H9 (cell line): ENCODE results near the gene TEX38. TPM values are rescaled to one million over a fixed set of nuclear protein-coding genes. Genes with fewer than 3 reads are reported as not detected.

ENCODE experiments used
- DNase-seq: peaks from one replicate; pipeline ENCODE4 v3.0.0-alpha.2; 2017
- H2AFZ ChIP-seq: one replicate; pipeline ENCODE4 v1.6.1; 2013; ENCODE audit warnings: mild to moderate bottlenecking, low read length, control low read depth, moderate library complexity
- H2AK5ac ChIP-seq: 2 replicates; pipeline ENCODE4 v1.6.1; 2013; ENCODE audit warnings: low read length, control low read depth, mixed read lengths; ENCODE audit not compliant: insufficient read length
- H2BK120ac ChIP-seq: one replicate; pipeline ENCODE4 v1.6.1; 2013; ENCODE audit warnings: low read depth, mild to moderate bottlenecking, low read length, control low read depth, inconsistent platforms; ENCODE audit not compliant: poor library complexity, severe bottlenecking
- H2BK12ac ChIP-seq: 2 replicates; pipeline ENCODE4 v1.6.1; 2013; ENCODE audit warnings: low read length, control low read depth, mixed read lengths, low read depth; ENCODE audit not compliant: insufficient read length
- H2BK15ac ChIP-seq: 2 replicates; pipeline ENCODE4 v1.6.1; 2013; ENCODE audit warnings: low read depth, low read length, control low read depth
- H2BK20ac ChIP-seq: one replicate; pipeline ENCODE4 v1.6.1; 2013; ENCODE audit warnings: low read depth, mild to moderate bottlenecking, low read length, control low read depth, inconsistent platforms; ENCODE audit not compliant: poor library complexity, severe bottlenecking
- H2BK5ac ChIP-seq: 2 replicates; pipeline ENCODE4 v1.6.1; 2013; ENCODE audit warnings: low read length, control low read depth, mixed read lengths; ENCODE audit not compliant: insufficient read length
- H3K14ac ChIP-seq: 2 replicates; pipeline ENCODE4 v1.6.1; 2013; ENCODE audit warnings: low read length, control low read depth; ENCODE audit not compliant: insufficient read depth
- H3K18ac ChIP-seq: 2 replicates; pipeline ENCODE4 v1.6.1; 2013; ENCODE audit warnings: low read depth, mild to moderate bottlenecking, mixed read lengths, low read length, control low read depth; ENCODE audit not compliant: insufficient read length
- H3K23ac ChIP-seq: 2 replicates; pipeline ENCODE4 v1.6.1; 2013; ENCODE audit warnings: low read length, control low read depth, mixed read lengths, low read depth; ENCODE audit not compliant: insufficient read length
- H3K23me2 ChIP-seq: 2 replicates; pipeline ENCODE4 v1.6.1; 2013; ENCODE audit warnings: low read depth, mild to moderate bottlenecking, mixed read lengths, low read length, control low read depth; ENCODE audit not compliant: insufficient read length, poor library complexity, severe bottlenecking
- H3K27ac ChIP-seq: 2 replicates; pipeline ENCODE4 v1.5.1; 2013; ENCODE audit warnings: low read length, control low read depth, mixed read lengths, low read depth; ENCODE audit not compliant: insufficient read length
- H3K27me3 ChIP-seq: 2 replicates; pipeline ENCODE4 v1.6.1; 2013; ENCODE audit warnings: low read length, control low read depth, inconsistent platforms; ENCODE audit not compliant: insufficient read depth
- H3K4ac ChIP-seq: 2 replicates; pipeline ENCODE4 v1.6.1; 2013; ENCODE audit warnings: low read depth, mild to moderate bottlenecking, control low read depth, inconsistent platforms, low read length, moderate library complexity
- H3K4me1 ChIP-seq: 2 replicates; pipeline ENCODE4 v1.6.1; 2013; ENCODE audit warnings: low read length, control low read depth, inconsistent platforms; ENCODE audit not compliant: insufficient read depth
- H3K4me2 ChIP-seq: 2 replicates; pipeline ENCODE4 v1.6.1; 2013; ENCODE audit warnings: low read length, control low read depth, mixed read lengths; ENCODE audit not compliant: insufficient read length, insufficient read depth
- H3K56ac ChIP-seq: 2 replicates; pipeline ENCODE4 v1.6.1; 2013; ENCODE audit warnings: low read depth, mild to moderate bottlenecking, mixed read lengths, low read length, control low read depth; ENCODE audit not compliant: insufficient read length
- H3K79me1 ChIP-seq: 2 replicates; pipeline ENCODE4 v1.6.1; 2013; ENCODE audit warnings: low read depth, mild to moderate bottlenecking, moderate library complexity, low read length, control low read depth, inconsistent platforms; ENCODE audit not compliant: insufficient read depth, poor library complexity, severe bottlenecking
- H3K79me2 ChIP-seq: 2 replicates; pipeline ENCODE4 v1.6.1; 2013; ENCODE audit warnings: low read length, control low read depth, inconsistent platforms; ENCODE audit not compliant: insufficient read depth
- H3K9ac ChIP-seq: 2 replicates; pipeline ENCODE4 v1.6.1; 2013; ENCODE audit warnings: low read length, control low read depth, mixed read lengths; ENCODE audit not compliant: insufficient read length; ENCODE audit errors: extremely low read depth
- H3K9me3 ChIP-seq: one replicate; pipeline ENCODE4 v1.6.1; 2013; ENCODE audit warnings: low read depth, low read length, inconsistent platforms; ENCODE audit not compliant: control insufficient read depth
- H3T11ph ChIP-seq: one replicate; pipeline ENCODE4 v1.6.1; 2013; ENCODE audit warnings: mild to moderate bottlenecking, low read length, control low read depth, inconsistent platforms
- H4K20me1 ChIP-seq: one replicate; pipeline ENCODE4 v1.6.1; 2013; ENCODE audit not compliant: control insufficient read depth, insufficient read length, insufficient read depth
- H4K5ac ChIP-seq: 2 replicates; pipeline ENCODE4 v1.6.1; 2013; ENCODE audit warnings: low read depth, mild to moderate bottlenecking, mixed read lengths, low read length, control low read depth; ENCODE audit not compliant: insufficient read length
- H4K8ac ChIP-seq: replicated peaks from 2 replicates; pipeline ENCODE4 v1.6.1; 2013; ENCODE audit warnings: low read length, control low read depth, mixed read lengths, low read depth; ENCODE audit not compliant: insufficient read length
- H4K91ac ChIP-seq: 2 replicates; pipeline ENCODE4 v1.6.1; 2013; ENCODE audit warnings: low read depth, mild to moderate bottlenecking, moderate library complexity, mixed read lengths, low read length, control low read depth; ENCODE audit not compliant: insufficient read length
- H3K27ac Mint-ChIP-seq, 3 experiments: 2 replicates in 2 of 3; 3 replicates in 1 of 3; pipeline ENCODE4 v1.8.0; 2020 to 2021; ENCODE audit warnings: mixed read lengths in 3 of 3, mild to moderate bottlenecking in 1 of 3, moderate library complexity in 1 of 3
- H3K27me3 Mint-ChIP-seq: 2 replicates; pipeline ENCODE4 v1.8.0; 2021; ENCODE audit warnings: low read depth, mild to moderate bottlenecking, moderate library complexity, mixed read lengths
- H3K36me3 Mint-ChIP-seq, 3 experiments: 2 replicates in 2 of 3; 3 replicates in 1 of 3; pipeline ENCODE4 v1.8.0; 2020 to 2021; ENCODE audit warnings: low read depth in 3 of 3, mixed read lengths in 3 of 3; ENCODE audit not compliant: insufficient read depth in 1 of 3
- H3K4me1 Mint-ChIP-seq, 2 experiments: 2 replicates each; pipeline ENCODE4 v1.8.0; 2020; ENCODE audit warnings: mixed read lengths in 2 of 2
- H3K4me3 Mint-ChIP-seq, 2 experiments: 2 replicates in 1 of 2; 3 replicates in 1 of 2; pipeline ENCODE4 v1.8.0; 2020 to 2021; ENCODE audit warnings: mild to moderate bottlenecking in 2 of 2, mixed read lengths in 2 of 2, moderate library complexity in 1 of 2
- H3K9me3 Mint-ChIP-seq, 2 experiments: 2 replicates in 1 of 2; 3 replicates in 1 of 2; pipeline ENCODE4 v1.8.0; 2020; ENCODE audit warnings: mild to moderate bottlenecking in 2 of 2, mixed read lengths in 2 of 2, moderate library complexity in 1 of 2
- CTCF ChIP-seq: fragments of 200-600 bp; sonication (generic); conservative IDR thresholded peaks from 3 replicates; pipeline ENCODE4 v1.8.0; 2021; ENCODE audit warnings: antibody characterized with exemption, mild to moderate bottlenecking
- WGBS: extraction: QIAGEN DNeasy Blood & Tissue Kit; methylation state at CpG from one replicate; pipeline ENCODE4 v1.1.7; 2013; ENCODE audit warnings: missing lambda C conversion rate, low lambda C conversion rate, mixed read lengths; ENCODE audit not compliant: insufficient read length; ENCODE audit errors: extremely low coverage; 5-methylcytosine and 5-hydroxymethylcytosine counted together
- total RNA-seq: library from RNA; stranded (reverse); gene quantifications from 2 replicates; pipeline ENCODE4 v1.2.1, GENCODE V29; 2021

Gene TEX38
- total RNA-seq, 1 experiment from 2014 or later, result not detected

GRCh38 chr1:46637444-46638083, 34.1 kb upstream of the TEX38 start:
- Histone ChIP-seq H2AK5ac (no peak overlapping the region), H2BK20ac (no peak overlapping the region), H3K4me2 (no peak overlapping the region), H2BK12ac (no peak overlapping the region), H3K23ac (no peak overlapping the region), H4K5ac (no peak overlapping the region), H3K79me1 (no peaks in the 10 kb centered on the region), H3K23me2 (no peaks in the 10 kb centered on the region), H2BK15ac (no peak overlapping the region), H2BK5ac (no peak overlapping the region), H2AFZ (no peak overlapping the region), H3K27ac (no peak overlapping the region), H3K4me1 (no peaks in the 10 kb centered on the region), H3K4ac (no peak overlapping the region), H3K79me2 (no peaks in the 10 kb centered on the region), H4K8ac (no peak overlapping the region), H4K91ac (no peak overlapping the region), H2BK120ac (no peak overlapping the region), H3K9ac (no peak overlapping the region), H3K18ac (no peak overlapping the region), H3T11ph (no peak overlapping the region), H3K14ac (no peak overlapping the region), H3K56ac (no peak overlapping the region), H3K27me3 (no peaks in the 10 kb centered on the region), H3K9me3 (no peaks in the 10 kb centered on the region), H4K20me1 (no peaks in the 10 kb centered on the region)
- Mint-ChIP-seq H3K4me1 (no peaks in the 10 kb centered on the region), H3K36me3 (peaks cover 2 to 26% (median 25%) of the 10 kb centered on the region in 3 experiments; a peak in 6 of 7 replicates), H3K9me3 (no peaks in the 10 kb centered on the region), H3K27me3 (no peaks in the 10 kb centered on the region), H3K27ac (peak overlapping the region in 1 of 3 experiments; percentile 20; a peak in 1 of 7 replicates), H3K4me3 (no peak overlapping the region)
- TF ChIP-seq CTCF, result no peak
- no peak for DNase-seq
- WGBS, result no CpG with 5 or more reads among the region's 2 CpGs
